ENCODE data around the gene PPARGC1A.

GRCh38 chr4:23789762-23790161 lies 100.1 kb downstream of the PPARGC1A start:
- no peak for TF ChIP-seq CTCF (IDR thresholded peaks at IDR 0.05 in 2 of 3, conservative IDR thresholded peaks at IDR 0.05 in 1 of 3; ENCODE audit: control insufficient read depth in 2 of 3, extremely low read depth in 1 of 3, insufficient read depth in 1 of 3, low read depth in 3 of 3, low read length in 3 of 3)
- no peak for TF ChIP-seq POLR2AphosphoS5 (IDR thresholded peaks at IDR 0.05; ENCODE audit: low read length)
- no peak for TF ChIP-seq YY1 (IDR thresholded peaks at IDR 0.05; ENCODE audit: low read depth, low read length)
- no peak for TF ChIP-seq POLR2A (IDR thresholded peaks at IDR 0.05; ENCODE audit: low read depth, low read length)
- no peak for TF ChIP-seq CHD4 (IDR thresholded peaks at IDR 0.05)
- TF ChIP-seq PRDM15 (CRISPR knock-in tag; IDR thresholded peaks at IDR 0.05): no peak
- no peak for TF ChIP-seq TCF12 (IDR thresholded peaks at IDR 0.05; ENCODE audit: low read depth, low read length)
- TF ChIP-seq USF2 (IDR thresholded peaks at IDR 0.05; ENCODE audit: borderline replicate concordance, low read depth, low read length): no peak
- TF ChIP-seq SP1 (IDR thresholded peaks at IDR 0.05; ENCODE audit: low read depth, low read length): no peak
- no peak for TF ChIP-seq ZSCAN29 (IDR thresholded peaks at IDR 0.05)
- no peak for TF ChIP-seq TAF1 (IDR thresholded peaks at IDR 0.05; ENCODE audit: borderline replicate concordance, low read depth, low read length)
- TF ChIP-seq MYB (IDR thresholded peaks at IDR 0.05; ENCODE audit: borderline replicate concordance, low read depth, low read length): no peak
